Measurements from ENCODE around the gene ISY1. TPM values are rescaled to one million over a fixed set of nuclear protein-coding genes. Genes with fewer than 3 reads are reported as not detected.

ISY1 gene
- total and polyA plus RNA-seq, 12 donors, result 15.9 to 35.4 (median 29.5) TPM

- ATAC-seq, result peak in 5 of 8 donors; percentile 35 to 75 (median 56)
- Histone ChIP-seq H3K36me3 (no peaks in the 10 kb centered on the region), H3K9me3 (no peaks in the 10 kb centered on the region), H3K27ac (no peak overlapping the region), H3K4me3 (no peak overlapping the region), H3K27me3 (no peaks in the 10 kb centered on the region), H3K4me1 (peaks cover 0 to 5% (median 0%) of the 10 kb centered on the region in 9 donors)
- no peak for DNase-seq
- intact Hi-C loops (cut with DNase I), result loop anchor here in 1 of 10 donors (10.0 kb wide), 1 partner anchor 104 kb away; no protein-coding TSS in a partner anchor
- no peak for TF ChIP-seq CTCF (IDR thresholded peaks at IDR 0.05)
- WGBS, 2 donors, result 61 to 62% methylated on average over 8 of the region's 8 CpGs
Observed at GRCh38 chr3:129078510-129078909, 82.4 kb downstream of the ISY1 start.

Other genes starting within 250 kb of the ISY1 start
- 1 to 10 TPM in 2 of 10 donors, under 1 TPM in 8; 0.12 to 1.2 (median 0.41) TPM for gene CFAP92, start 167.0 kb downstream of the ISY1 start, total RNA-seq
- under 1 TPM; 0.12 to 0.44 TPM for gene CFAP92, start 167.0 kb downstream of the ISY1 start, polyA plus RNA-seq
- gene EFCC1, start 159.8 kb downstream of the ISY1 start, total RNA-seq, result 1 to 10 TPM; 1.0 to 3.3 (median 2.1) TPM
- 1 to 10 TPM; 1.4 to 3.1 TPM for gene EFCC1, start 159.8 kb downstream of the ISY1 start, polyA plus RNA-seq
- not detected for gene GP9, start 100.3 kb downstream of the ISY1 start, total RNA-seq
- under 1 TPM in 1 of 2 donors, not detected in 1; 0.13 TPM for gene GP9, start 100.3 kb downstream of the ISY1 start, polyA plus RNA-seq
- gene RAB43, start 39.3 kb downstream of the ISY1 start, total RNA-seq, result 1 to 10 TPM in 9 of 10 donors, under 1 TPM in 1; 0.96 to 8.2 (median 4.1) TPM
- gene RAB43, start 39.3 kb downstream of the ISY1 start, polyA plus RNA-seq, result 1 to 10 TPM; 2.5 to 4.0 TPM
- 100 to 1,000 TPM; 438 to 594 (median 487) TPM for gene CNBP, start 22.8 kb upstream of the ISY1 start, total RNA-seq
- gene CNBP, start 22.8 kb upstream of the ISY1 start, polyA plus RNA-seq, result 100 to 1,000 TPM; 324 to 372 TPM
- gene COPG1, start 88.5 kb upstream of the ISY1 start, total RNA-seq, result 100 to 1,000 TPM in 4 of 10 donors, 10 to 100 TPM in 6; 79.5 to 113 (median 96.1) TPM
- 100 to 1,000 TPM in 1 of 2 donors, 10 to 100 TPM in 1; 63.7 to 154 TPM for gene COPG1, start 88.5 kb upstream of the ISY1 start, polyA plus RNA-seq
- gene HMCES, start 117.8 kb upstream of the ISY1 start, total RNA-seq, result 10 to 100 TPM; 38.1 to 56.1 (median 44.5) TPM
- 10 to 100 TPM; 24.1 to 37.6 TPM for gene HMCES, start 117.8 kb upstream of the ISY1 start, polyA plus RNA-seq

Measured in heart right ventricle (tissue), 16 donors.